Measurements from ENCODE around the gene SWAP70.

The SWAP70 gene

GRCh38 chr11:9624448-9624847, 39.4 kb upstream of the SWAP70 start:
- Histone ChIP-seq H3K27ac (no peak overlapping the region), H3K4me2 (no peak overlapping the region), H3K79me2 (ENCODE audit: insufficient read depth, low read depth) (no peaks in the 10 kb centered on the region), H4K20me1 (ENCODE audit: insufficient read depth) (no peaks in the 10 kb centered on the region), H2AFZ (ENCODE audit: low read depth) (no peak overlapping the region), H3K27me3 (ENCODE audit: insufficient read depth, low read depth) (no peaks in the 10 kb centered on the region), H3K9ac (no peak overlapping the region), H3K36me3 (ENCODE audit: insufficient read depth) (no peaks in the 10 kb centered on the region), H3K4me3 (IDR thresholded peaks at IDR 0.05; ENCODE audit: insufficient read depth, low read depth, low read length) (no peak overlapping the region), H3K4me1 (ENCODE audit: low read depth, poor library complexity, severe bottlenecking) (no peaks in the 10 kb centered on the region)
- TF ChIP-seq CTCF (conservative IDR thresholded peaks at IDR 0.05; ENCODE audit: low read depth, low read length): no peak

- no peaks in the 10 kb centered on the region for H3K36me3 ChIP-seq (ENCODE audit: insufficient read depth)
- no peak overlapping the region for H3K9ac ChIP-seq
- no peaks in the 10 kb centered on the region for H4K20me1 ChIP-seq (ENCODE audit: insufficient read depth)
- H3K27ac ChIP-seq: no peak overlapping the region
- no peak for TF ChIP-seq CTCF (conservative IDR thresholded peaks at IDR 0.05; ENCODE audit: low read depth, low read length)
- no peaks in the 10 kb centered on the region for H3K4me1 ChIP-seq (ENCODE audit: low read depth, poor library complexity, severe bottlenecking)
- H2AFZ ChIP-seq (ENCODE audit: low read depth): no peak overlapping the region
- H3K79me2 ChIP-seq (ENCODE audit: insufficient read depth, low read depth): no peaks in the 10 kb centered on the region
- H3K27me3 ChIP-seq (ENCODE audit: insufficient read depth, low read depth): no peaks in the 10 kb centered on the region
- no peak overlapping the region for H3K4me3 ChIP-seq (IDR thresholded peaks at IDR 0.05; ENCODE audit: insufficient read depth, low read depth, low read length)
- no peak overlapping the region for H3K4me2 ChIP-seq
Observed at GRCh38 chr11:9625162-9625561, 38.7 kb upstream of the SWAP70 start.

DNA sequence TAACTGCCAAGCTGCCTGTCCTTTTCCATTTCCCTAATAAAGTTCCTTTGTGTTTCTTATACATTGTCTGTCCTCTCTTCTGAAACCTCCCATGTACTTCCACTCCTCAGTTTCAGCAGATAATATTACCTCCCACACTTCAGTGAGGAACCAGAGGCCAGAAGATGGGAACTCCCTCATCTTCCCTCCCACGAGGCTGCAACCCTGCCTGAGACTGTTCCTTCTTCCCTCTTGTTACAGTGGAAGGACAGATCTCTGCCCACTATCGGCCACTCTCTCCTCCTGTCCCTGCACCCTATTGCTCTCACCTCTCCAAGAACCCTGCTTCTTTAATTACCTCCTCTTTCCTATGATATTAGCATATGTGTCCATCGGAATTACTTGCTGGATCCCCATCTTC, 38.1 kb upstream of the SWAP70 start:
- Histone ChIP-seq H3K4me3 (IDR thresholded peaks at IDR 0.05; ENCODE audit: insufficient read depth, low read depth, low read length) (no peak overlapping the region), H3K4me1 (ENCODE audit: low read depth, poor library complexity, severe bottlenecking) (no peaks in the 10 kb centered on the region), H3K27ac (no peak overlapping the region), H2AFZ (ENCODE audit: low read depth) (no peak overlapping the region), H3K4me2 (no peak overlapping the region), H3K9ac (no peak overlapping the region), H3K36me3 (ENCODE audit: insufficient read depth) (no peaks in the 10 kb centered on the region), H3K79me2 (ENCODE audit: insufficient read depth, low read depth) (no peaks in the 10 kb centered on the region), H4K20me1 (ENCODE audit: insufficient read depth) (no peaks in the 10 kb centered on the region), H3K27me3 (ENCODE audit: insufficient read depth, low read depth) (no peaks in the 10 kb centered on the region)
- TF ChIP-seq CTCF (conservative IDR thresholded peaks at IDR 0.05; ENCODE audit: low read depth, low read length): no peak

DNA sequence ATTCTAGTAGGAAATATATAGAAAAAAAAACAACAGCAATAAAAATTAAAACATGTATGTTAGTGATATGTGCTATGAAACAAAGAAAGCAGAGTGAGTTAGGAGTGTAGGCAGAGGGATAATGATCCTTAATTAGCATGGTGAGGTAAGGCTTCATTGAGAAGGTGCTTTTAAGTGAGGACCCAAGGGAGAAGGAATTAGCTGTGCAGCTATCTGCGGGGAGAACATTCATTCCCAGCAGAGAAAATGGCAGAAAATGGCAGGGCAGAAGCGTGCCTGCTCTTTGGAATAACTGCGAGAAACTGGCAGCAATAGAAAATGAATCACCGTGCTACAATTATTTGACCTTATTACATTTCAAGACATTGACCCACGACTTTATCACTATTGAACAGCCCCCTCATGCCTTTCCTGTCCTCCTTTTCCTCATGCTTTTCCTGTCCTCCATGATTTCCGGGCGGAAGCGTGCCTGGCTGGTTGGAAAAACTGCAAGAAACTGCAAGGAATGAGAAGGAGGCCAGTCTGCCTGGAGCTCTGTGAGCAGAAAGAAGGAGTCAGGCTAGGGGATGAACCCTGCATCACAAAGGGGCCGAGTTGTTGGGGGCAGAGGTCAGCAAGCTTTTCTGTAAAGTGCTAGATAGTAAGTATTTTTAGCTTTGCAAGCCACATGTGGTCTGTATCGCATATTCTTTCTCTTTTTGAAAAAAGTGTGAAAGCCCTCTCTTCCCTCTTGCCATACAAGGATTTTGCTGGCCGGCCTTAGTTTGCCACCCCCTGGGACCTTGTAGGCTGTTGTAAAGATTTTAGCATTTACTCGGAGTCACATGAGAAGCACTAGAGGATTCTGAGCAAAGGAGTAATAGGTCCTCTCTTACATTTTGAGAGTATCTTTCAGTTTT, 37.1 kb upstream of the SWAP70 start:
- no peaks in the 10 kb centered on the region for H3K27me3 ChIP-seq (ENCODE audit: insufficient read depth, low read depth)
- no peak overlapping the region for H3K27ac ChIP-seq
- H3K4me1 ChIP-seq (ENCODE audit: low read depth, poor library complexity, severe bottlenecking): no peaks in the 10 kb centered on the region
- H3K79me2 ChIP-seq (ENCODE audit: insufficient read depth, low read depth): no peaks in the 10 kb centered on the region
- no peaks in the 10 kb centered on the region for H3K36me3 ChIP-seq (ENCODE audit: insufficient read depth)
- H3K9ac ChIP-seq: no peak overlapping the region
- H3K4me3 ChIP-seq (IDR thresholded peaks at IDR 0.05; ENCODE audit: insufficient read depth, low read depth, low read length): no peak overlapping the region
- TF ChIP-seq CTCF (conservative IDR thresholded peaks at IDR 0.05; ENCODE audit: low read depth, low read length): no peak
- no peak overlapping the region for H2AFZ ChIP-seq (ENCODE audit: low read depth)
- no peaks in the 10 kb centered on the region for H4K20me1 ChIP-seq (ENCODE audit: insufficient read depth)
- no peak overlapping the region for H3K4me2 ChIP-seq

Measured in KMS-11 (cell line).